Erythroblast (primary cell): Measurements from ENCODE around the gene ADAMTS12.

Experiments
- GATA1 ChIP-seq: IDR thresholded peaks from 2 replicates; pipeline ENCODE4 v1.6.1; 2011; ENCODE audit warnings: low read depth, mild to moderate bottlenecking, control low read depth, low read length, moderate library complexity
- POLR2A ChIP-seq: IDR thresholded peaks from 2 replicates; pipeline ENCODE4 v1.6.1; 2011; ENCODE audit warnings: mild to moderate bottlenecking, low read length

- TF ChIP-seq POLR2A (no peak), GATA1 (no peak)
Measured at GRCh38 chr5:33621514-33621913, 270.3 kb downstream of the ADAMTS12 start.
